Measurements from ENCODE around the gene CBLB. TPM values are rescaled to one million over a fixed set of nuclear protein-coding genes. Genes with fewer than 3 reads are reported as not detected.

Gene CBLB
- total RNA-seq, 1 donor from 2014 or later, result 30.0 TPM

GRCh38 chr3:105829229-105829628 lies 39.6 kb downstream of the CBLB start:
- TF ChIP-seq CTCF (IDR thresholded peaks at IDR 0.05; ENCODE audit: insufficient read depth, low read length, severe bottlenecking), result no peak
- H3K4me3 ChIP-seq (ENCODE audit: low read depth, low read length), result no peak overlapping the region
- H3K27me3 ChIP-seq (ENCODE audit: control insufficient read depth, insufficient read depth, low read length), result no peaks in the 10 kb centered on the region
- no peaks in the 10 kb centered on the region for H3K36me3 ChIP-seq (ENCODE audit: control insufficient read depth, insufficient read depth, low read length)
- no peak for FAIRE-seq
- DNase-seq (ENCODE audit: low read depth), result no peak

DNA sequence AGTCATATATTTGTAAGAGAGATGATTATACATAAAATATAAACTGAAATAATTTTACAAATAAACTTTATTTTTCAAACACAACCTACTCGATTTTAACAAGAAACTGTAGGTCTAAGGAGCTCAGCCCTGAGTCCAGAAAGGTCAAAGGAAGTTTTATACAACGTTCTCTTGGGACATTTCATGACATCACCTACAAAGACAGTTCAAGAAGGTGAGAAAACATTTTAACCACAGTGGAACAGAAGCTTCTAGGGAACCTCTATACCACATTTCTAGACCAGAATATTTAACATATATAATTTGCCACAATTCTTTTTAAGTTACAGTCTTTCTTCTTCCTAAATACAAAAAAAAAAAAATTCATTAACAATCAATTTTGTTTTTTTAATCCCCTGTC lies 40.1 kb downstream of the CBLB start:
- no peak for FAIRE-seq
- no peak for TF ChIP-seq CTCF (IDR thresholded peaks at IDR 0.05; ENCODE audit: insufficient read depth, low read length, severe bottlenecking)
- DNase-seq (ENCODE audit: low read depth), result no peak
- Histone ChIP-seq H3K4me3 (ENCODE audit: low read depth, low read length) (no peak overlapping the region), H3K36me3 (ENCODE audit: control insufficient read depth, insufficient read depth, low read length) (no peaks in the 10 kb centered on the region), H3K27me3 (ENCODE audit: control insufficient read depth, insufficient read depth, low read length) (no peaks in the 10 kb centered on the region)

GRCh38 chr3:105827959-105828358 lies 40.9 kb downstream of the CBLB start:
- DNase-seq (ENCODE audit: low read depth), result peak; percentile 89
- Histone ChIP-seq H3K4me3 (ENCODE audit: low read depth, low read length) (no peak overlapping the region), H3K36me3 (ENCODE audit: control insufficient read depth, insufficient read depth, low read length) (no peaks in the 10 kb centered on the region), H3K27me3 (ENCODE audit: control insufficient read depth, insufficient read depth, low read length) (no peaks in the 10 kb centered on the region)
- peak; percentile 75 for FAIRE-seq
- peak; percentile 62 for TF ChIP-seq CTCF (IDR thresholded peaks at IDR 0.05; ENCODE audit: insufficient read depth, low read length, severe bottlenecking)

DNA sequence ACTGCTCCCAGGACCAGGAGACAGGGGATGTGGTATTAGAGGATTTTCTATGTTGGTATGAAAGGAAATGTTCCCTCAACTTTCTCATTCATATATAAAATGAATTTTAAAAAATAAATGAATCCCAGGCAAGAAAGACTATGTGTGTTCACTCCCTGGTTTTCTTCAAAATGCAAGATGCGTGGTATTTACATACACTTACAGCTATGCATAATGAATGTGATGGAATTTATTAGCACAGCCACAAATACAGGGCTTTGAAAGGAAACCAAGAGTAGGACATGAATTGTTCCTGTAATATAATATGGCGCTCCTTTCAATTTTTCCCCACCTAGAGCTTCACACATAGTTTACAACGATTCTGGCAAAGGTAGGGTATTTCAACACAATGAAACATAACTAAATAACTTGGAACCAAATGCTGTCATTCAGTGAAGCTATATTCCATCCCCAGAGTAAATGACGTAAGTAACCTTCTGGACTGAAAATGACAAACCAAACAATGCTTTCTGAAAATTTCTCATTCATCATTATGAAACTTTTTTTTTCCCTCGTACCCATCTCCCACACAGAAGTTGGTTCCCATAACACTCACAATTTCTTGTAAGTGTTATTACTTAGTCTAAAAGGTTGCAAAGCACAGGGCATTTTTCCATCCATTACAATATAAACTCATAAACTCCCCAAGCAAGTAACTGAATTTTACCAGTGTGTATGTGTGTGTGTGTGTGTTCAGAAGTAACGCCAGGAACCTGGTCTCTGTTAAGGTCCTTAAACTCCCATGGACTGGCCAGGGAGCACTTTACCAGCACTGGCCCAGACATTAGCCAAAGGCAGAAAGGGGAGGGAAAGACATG lies 41.8 kb downstream of the CBLB start:
- H3K27me3 ChIP-seq (ENCODE audit: control insufficient read depth, insufficient read depth, low read length), result no peaks in the 10 kb centered on the region
- TF ChIP-seq CTCF (IDR thresholded peaks at IDR 0.05; ENCODE audit: insufficient read depth, low read length, severe bottlenecking), result no peak
- no peaks in the 10 kb centered on the region for H3K36me3 ChIP-seq (ENCODE audit: control insufficient read depth, insufficient read depth, low read length)
- FAIRE-seq, result no peak
- no peak overlapping the region for H3K4me3 ChIP-seq (ENCODE audit: low read depth, low read length)
- no peak for DNase-seq (ENCODE audit: low read depth)

GRCh38 chr3:105824129-105824528 lies 44.7 kb downstream of the CBLB start:
- no peaks in the 10 kb centered on the region for H3K27me3 ChIP-seq (ENCODE audit: control insufficient read depth, insufficient read depth, low read length)
- DNase-seq (ENCODE audit: low read depth), result no peak
- no peaks in the 10 kb centered on the region for H3K36me3 ChIP-seq (ENCODE audit: control insufficient read depth, insufficient read depth, low read length)
- no peak for TF ChIP-seq CTCF (IDR thresholded peaks at IDR 0.05; ENCODE audit: insufficient read depth, low read length, severe bottlenecking)
- H3K4me3 ChIP-seq (ENCODE audit: low read depth, low read length), result no peak overlapping the region
- no peak for FAIRE-seq
